Keratinocyte (primary cell): Measurements from ENCODE around the gene PLB1.

Experiments
- CTCF ChIP-seq, 3 experiments: IDR thresholded peaks in 1 of 3; conservative IDR thresholded peaks in 1 of 3; optimal IDR thresholded peaks in 1 of 3; 2 replicates in 2 of 3; 3 replicates in 1 of 3; pipeline versions ENCODE3 to v1.5.1; 2011; ENCODE audit warnings: low read length in 3 of 3, mild to moderate bottlenecking in 3 of 3, moderate library complexity in 2 of 3, control low read depth in 1 of 3, inconsistent platforms in 1 of 3; ENCODE audit not compliant: insufficient read depth in 2 of 3; ENCODE audit errors: extremely low read depth in 1 of 3
- EZH2 ChIP-seq: IDR thresholded peaks from one replicate; pipeline ENCODE4 v1.6.1; 2012; ENCODE audit warnings: inconsistent platforms, mild to moderate bottlenecking, low read length, moderate library complexity

- TF ChIP-seq CTCF (optimal IDR thresholded peaks at IDR 0.05 in 1 of 3, IDR thresholded peaks at IDR 0.05 in 1 of 3, conservative IDR thresholded peaks at IDR 0.05 in 1 of 3; ENCODE audit: extremely low read depth in 1 of 3, insufficient read depth in 2 of 3, low read length in 3 of 3) (no peak), EZH2 (no peak)
Measured at GRCh38 chr2:28619213-28620196, 123.6 kb downstream of the PLB1 start.
